Psoas muscle (tissue), 8 donors: ENCODE data around the gene NEXMIF. TPM values are rescaled to one million over a fixed set of nuclear protein-coding genes. Genes with fewer than 3 reads are reported as not detected.

Source experiments
- ATAC-seq, 4 donors: fragments of 200-7000 bp; cut with Tn5 transposase; one replicate each; pipeline ENCODE4 v1.9.1; 2020; ENCODE audit warnings: moderate library complexity in 3 of 4, mild to moderate bottlenecking in 2 of 4
- DNase-seq, 2 donors: peaks; one replicate each; pipeline ENCODE4 v3.0.0-alpha.2; 2020
- H3K27ac ChIP-seq: fragments of 200-600 bp; one replicate; pipeline ENCODE4 v1.8.0; 2022
- H3K27me3 ChIP-seq, 3 donors: fragments of 200-600 bp in 1 of 3; one replicate each; pipeline versions ENCODE4 v1.6.1 to v1.8.0; 2013 to 2022; ENCODE audit warnings: low read length in 2 of 3, mild to moderate bottlenecking in 2 of 3, moderate library complexity in 1 of 3; ENCODE audit not compliant: insufficient read depth in 3 of 3
- H3K36me3 ChIP-seq, 2 donors: fragments of 200-600 bp in 1 of 2; one replicate each; pipeline versions ENCODE4 v1.6.1 to v1.8.0; 2013 to 2022; ENCODE audit warnings: low read depth in 1 of 2, mild to moderate bottlenecking in 1 of 2, moderate library complexity in 1 of 2; ENCODE audit not compliant: insufficient read depth in 1 of 2
- H3K4me1 ChIP-seq: fragments of 200-600 bp; one replicate; pipeline ENCODE4 v1.8.0; 2022
- H3K4me3 ChIP-seq: fragments of 200-600 bp; one replicate; pipeline ENCODE4 v1.8.0; 2022; ENCODE audit warnings: mild to moderate bottlenecking
- H3K9me3 ChIP-seq: fragments of 200-600 bp; one replicate; pipeline ENCODE4 v1.8.0; 2022
- WGBS, 3 donors: extraction: QIAGEN DNeasy Blood & Tissue Kit; methylation state at CpG; one replicate each; pipeline versions ENCODE4 v1.1.6 to v1.1.7; 2013; 5-methylcytosine and 5-hydroxymethylcytosine counted together
- intact Hi-C, 2 donors: fragments of 100-400 bp; cut with DNase I; formaldehyde crosslinking; loops; one replicate each; pipeline versions ENCODE4 v1.11.0 to v1.14.2; 2022
- polyA plus RNA-seq, 3 donors: library from polyadenylated mRNA; stranded (reverse); fragments of 200-250 nt; gene quantifications; one replicate each; pipeline ENCODE4 v1.2.3, GENCODE V29; 2013
- total RNA-seq, 4 donors: library from RNA; stranded (reverse); fragmentation: NEBNext Ultra II Directional in 2 of 4; extraction: Animal tissue kit (Norgen Biotek cat#: 25700) in 2 of 4; gene quantifications; one replicate each; pipeline versions ENCODE4 v1.2.1 to v1.2.4, GENCODE V29; 2021 to 2023
- TF ChIP-seq, protein P1 (sequence below): fragments of 200-600 bp; IDR thresholded peaks from one replicate; pipeline ENCODE4 v1.8.0; 2022; ENCODE audit warnings: antibody characterized with exemption
- donor health status: healthy with polysubstance abuse.
- donor health status: DM: no; HTN: no; CAD: no; lungs with moderate emphysema.
- donor health status: Bipolar disorder and iron deficiency.
- donor health status: healthy.
- donor health status: DM: yes; HTN: yes; CAD: no.
- donor health status: DM: no; HTN: no; CAD: no.
- donor health status: DM: no; HTN: no; CAD: no.
- donor health status: DM: yes; HTN: yes; CAD: no.

Gene NEXMIF
- total and polyA plus RNA-seq, 7 donors, result 0.01 to 0.13 (median 0.05) TPM; not detected in 1

DNA sequence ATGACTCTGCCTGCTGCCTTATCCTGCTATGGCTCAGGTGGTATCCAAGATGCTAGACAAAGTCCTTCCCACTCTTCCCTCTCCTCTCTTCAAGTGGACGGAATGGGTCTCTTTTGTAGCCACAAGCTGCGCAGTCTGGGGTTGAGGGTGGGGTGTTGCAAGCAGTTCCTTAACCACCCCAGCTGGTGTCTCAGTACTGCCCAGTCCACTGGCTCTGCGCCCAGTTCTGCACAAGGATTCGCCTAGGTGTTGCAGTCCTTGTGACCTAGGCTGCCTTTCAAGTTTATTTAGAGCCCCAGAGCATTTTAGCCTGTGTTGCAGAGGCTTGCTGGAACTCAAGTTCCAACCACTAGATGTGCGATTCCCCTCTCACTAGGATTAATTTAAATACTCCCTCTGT lies 120.7 kb downstream of the NEXMIF start:
- no peak for DNase-seq
- ATAC-seq, result no peak
- Histone ChIP-seq H3K27ac (no peak overlapping the region), H3K9me3 (no peaks in the 10 kb centered on the region), H3K27me3 (peaks cover 0 to 5% (median 0%) of the 10 kb centered on the region in 3 donors), H3K4me1 (no peaks in the 10 kb centered on the region), H3K36me3 (no peaks in the 10 kb centered on the region), H3K4me3 (no peak overlapping the region)
- TF ChIP-seq, protein P1, sequence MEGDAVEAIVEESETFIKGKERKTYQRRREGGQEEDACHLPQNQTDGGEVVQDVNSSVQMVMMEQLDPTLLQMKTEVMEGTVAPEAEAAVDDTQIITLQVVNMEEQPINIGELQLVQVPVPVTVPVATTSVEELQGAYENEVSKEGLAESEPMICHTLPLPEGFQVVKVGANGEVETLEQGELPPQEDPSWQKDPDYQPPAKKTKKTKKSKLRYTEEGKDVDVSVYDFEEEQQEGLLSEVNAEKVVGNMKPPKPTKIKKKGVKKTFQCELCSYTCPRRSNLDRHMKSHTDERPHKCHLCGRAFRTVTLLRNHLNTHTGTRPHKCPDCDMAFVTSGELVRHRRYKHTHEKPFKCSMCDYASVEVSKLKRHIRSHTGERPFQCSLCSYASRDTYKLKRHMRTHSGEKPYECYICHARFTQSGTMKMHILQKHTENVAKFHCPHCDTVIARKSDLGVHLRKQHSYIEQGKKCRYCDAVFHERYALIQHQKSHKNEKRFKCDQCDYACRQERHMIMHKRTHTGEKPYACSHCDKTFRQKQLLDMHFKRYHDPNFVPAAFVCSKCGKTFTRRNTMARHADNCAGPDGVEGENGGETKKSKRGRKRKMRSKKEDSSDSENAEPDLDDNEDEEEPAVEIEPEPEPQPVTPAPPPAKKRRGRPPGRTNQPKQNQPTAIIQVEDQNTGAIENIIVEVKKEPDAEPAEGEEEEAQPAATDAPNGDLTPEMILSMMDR, result no peak
- 58 to 76% (median 74%) methylated on average over 5 of the region's 5 CpGs for WGBS, 3 donors
- intact Hi-C loops, result no loop called here

DNA sequence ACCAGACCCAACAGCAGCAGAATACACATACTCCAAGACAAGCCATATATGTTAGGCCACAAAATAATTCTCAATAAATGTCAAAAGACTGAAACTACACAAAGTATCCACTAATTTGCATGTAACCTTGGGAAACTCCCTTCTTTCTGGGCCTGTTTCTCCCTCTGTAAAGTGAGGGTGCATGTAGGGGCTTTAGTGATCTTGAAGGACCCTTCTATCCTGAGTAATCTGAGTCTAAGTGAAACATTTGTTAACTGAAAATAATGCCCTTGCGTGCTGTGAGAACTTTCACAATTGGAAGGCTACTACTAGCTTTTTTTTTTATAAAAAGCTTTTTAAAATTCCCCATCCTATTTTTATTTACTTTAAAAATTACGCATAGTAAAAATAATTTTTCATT lies 125.2 kb downstream of the NEXMIF start:
- no peak overlapping the region for H3K4me3 ChIP-seq
- no peaks in the 10 kb centered on the region for H3K4me1 ChIP-seq
- no peak for DNase-seq
- no peaks in the 10 kb centered on the region for H3K36me3 ChIP-seq
- TF ChIP-seq, protein P1, result no peak
- H3K27me3 ChIP-seq, result peaks cover 0 to 4% (median 0%) of the 10 kb centered on the region in 3 donors
- H3K27ac ChIP-seq, result no peak overlapping the region
- WGBS, 3 donors, result 57 to 93% (median 92%) methylated on average over 2 of the region's 2 CpGs
- H3K9me3 ChIP-seq, result no peaks in the 10 kb centered on the region
- ATAC-seq, result no peak
- intact Hi-C loops, result no loop called here

DNA sequence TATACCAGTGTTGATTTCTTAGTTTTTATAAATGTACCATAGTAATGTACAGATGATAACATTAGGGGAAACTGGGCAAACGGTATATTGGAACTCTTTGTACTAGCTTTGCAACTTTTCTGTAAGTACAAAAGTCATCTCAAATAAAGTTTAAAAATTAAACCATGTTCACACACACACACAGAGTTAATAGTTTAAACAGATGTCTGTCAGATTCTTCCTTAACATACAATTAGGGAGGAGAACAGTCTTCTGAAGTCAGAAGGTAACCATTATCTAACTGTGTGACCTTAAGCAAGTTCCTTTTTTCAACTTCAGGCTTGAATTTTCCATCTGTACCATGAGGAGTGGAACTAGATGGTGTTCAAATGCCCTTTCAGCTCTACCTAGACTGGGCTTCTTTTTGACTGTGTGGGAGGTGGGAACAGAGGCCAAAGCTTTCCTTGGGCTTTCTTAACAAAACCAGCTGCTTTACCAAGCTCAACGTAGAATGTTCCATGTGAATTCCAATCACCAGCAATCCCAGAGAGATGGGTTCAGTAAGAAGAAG lies 127.8 kb downstream of the NEXMIF start:
- no peaks in the 10 kb centered on the region for H3K4me1 ChIP-seq
- DNase-seq, result no peak
- ATAC-seq, result no peak
- no peak overlapping the region for H3K4me3 ChIP-seq
- no peaks in the 10 kb centered on the region for H3K9me3 ChIP-seq
- intact Hi-C loops, result no loop called here
- H3K27me3 ChIP-seq, result peaks cover 0 to 4% (median 0%) of the 10 kb centered on the region in 3 donors
- 55 to 83% (median 82%) methylated on average over 2 of the region's 2 CpGs for WGBS, 3 donors
- TF ChIP-seq, protein P1, result no peak
- no peaks in the 10 kb centered on the region for H3K36me3 ChIP-seq
- H3K27ac ChIP-seq, result no peak overlapping the region

DNA sequence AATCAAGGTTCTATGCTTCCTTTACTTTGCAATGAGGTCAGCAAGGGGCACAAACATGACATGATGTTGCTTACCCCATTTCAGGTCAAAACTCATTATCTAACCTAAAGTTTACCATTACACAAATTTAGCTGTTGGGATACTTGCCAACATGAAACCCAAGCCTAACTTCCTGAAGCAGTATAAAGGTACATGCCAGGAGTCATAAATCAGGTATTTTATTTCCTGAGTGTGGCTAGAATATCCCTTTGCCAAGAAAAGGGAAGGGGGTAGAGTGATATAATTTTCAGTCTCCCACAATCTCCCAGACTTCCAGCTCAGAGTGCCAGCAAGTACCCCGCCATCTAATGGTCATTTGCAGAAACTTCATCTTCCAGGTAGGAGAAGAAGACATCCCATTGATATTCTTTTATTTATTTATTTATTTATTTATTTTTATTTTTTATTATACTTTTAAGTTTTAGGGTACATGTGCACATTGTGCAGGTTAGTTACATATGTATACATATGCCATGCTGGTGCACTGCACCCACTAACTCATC lies 136.6 kb downstream of the NEXMIF start:
- intact Hi-C loops, result no loop called here

More for the DNA sequence above, 136.6 kb downstream of the NEXMIF start:
- TF ChIP-seq, protein P1, result no peak
- Histone ChIP-seq H3K9me3 (no peaks in the 10 kb centered on the region), H3K27me3 (peaks cover 0 to 6% (median 0%) of the 10 kb centered on the region in 3 donors), H3K27ac (no peak overlapping the region), H3K36me3 (no peaks in the 10 kb centered on the region), H3K4me3 (no peak overlapping the region), H3K4me1 (no peaks in the 10 kb centered on the region)
- no peak for DNase-seq
- 17 to 50% (median 32%) methylated on average over 1 of the region's 1 CpG for WGBS, 3 donors
- ATAC-seq, result no peak
